Stimulated activated memory B cell treated with anti-CD40 and anti-IgM and Interleukin-4, amounts not matched to agents 10 μg/mL and 1 μg/mL and 100 μg/mL, for 72 hours (primary cell): ENCODE data around the gene SLC4A8.

Experiments
- ATAC-seq: fragments of 150-1000 bp; cut with Tn5 transposase; 2 replicates; pipeline ENCODE4 v1.10.0; 2021
- H3K27ac Mint-ChIP-seq: one replicate; pipeline ENCODE4 v1.8.0; 2022; ENCODE audit warnings: mild to moderate bottlenecking, mixed read lengths
- H3K27me3 Mint-ChIP-seq: one replicate; pipeline ENCODE4 v1.8.0; 2022; ENCODE audit warnings: mixed read lengths
- H3K36me3 Mint-ChIP-seq: one replicate; pipeline ENCODE4 v1.8.0; 2022; ENCODE audit warnings: mixed read lengths
- H3K4me1 Mint-ChIP-seq: one replicate; pipeline ENCODE4 v1.8.0; 2022; ENCODE audit warnings: mixed read lengths
- H3K4me3 Mint-ChIP-seq: one replicate; pipeline ENCODE4 v1.8.0; 2022; ENCODE audit warnings: mild to moderate bottlenecking, moderate library complexity, mixed read lengths
- H3K9me3 Mint-ChIP-seq: one replicate; pipeline ENCODE4 v1.8.0; 2022; ENCODE audit warnings: mixed read lengths

Gene SLC4A8

DNA sequence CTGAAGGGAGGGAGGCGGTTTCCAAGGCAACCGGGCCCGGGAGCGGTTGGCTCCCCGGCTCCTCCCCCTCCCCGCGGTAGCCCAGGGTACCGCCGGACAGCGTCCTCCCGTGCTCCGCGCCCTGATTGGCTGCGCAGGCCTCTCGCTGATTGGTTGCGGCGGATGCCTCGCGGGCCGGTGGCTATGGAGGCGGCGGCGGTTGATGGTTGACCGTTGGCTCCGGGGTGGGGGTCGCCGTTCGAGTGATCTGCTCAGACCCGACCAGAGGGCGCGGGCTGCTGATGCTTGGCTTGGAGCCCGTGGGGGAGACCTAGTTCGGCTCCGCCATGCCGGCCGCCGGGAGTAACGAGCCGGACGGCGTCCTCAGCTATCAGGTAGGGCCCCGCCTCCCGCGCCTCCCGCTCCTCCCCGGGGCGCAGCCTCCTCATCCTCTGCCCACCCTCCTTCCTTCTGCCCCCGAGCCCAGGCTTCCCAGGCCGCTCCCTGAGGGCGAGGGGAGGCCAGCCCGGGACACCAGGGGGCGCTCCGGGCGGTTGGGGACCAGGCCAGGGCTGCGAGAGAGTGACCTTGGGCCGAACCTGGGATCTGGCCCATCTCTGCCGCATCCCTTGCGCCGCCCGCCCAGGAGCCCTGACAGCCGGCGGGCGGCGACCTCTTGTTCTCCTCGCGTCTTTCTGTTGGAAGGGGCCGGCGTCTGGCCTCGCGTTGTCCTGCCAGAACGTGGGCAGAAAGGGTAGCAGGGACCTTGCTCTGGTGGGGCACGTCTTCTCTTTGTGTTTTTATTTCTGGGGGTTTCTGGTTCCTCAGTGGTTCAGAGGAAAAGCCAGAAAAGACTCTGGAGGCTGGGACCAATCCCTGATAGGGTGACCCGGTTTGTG is at the start of gene SLC4A8:
SLC4A8 (plus strand) TSS at position 170 of the 878 bp plus-strand sequence; CDS start at position 327, 157 bp downstream.
- Mint-ChIP-seq H3K27ac (peak within 1 kb of the TSS; percentile 56), H3K36me3 (no peaks in the 10 kb centered on the region)

DNA sequence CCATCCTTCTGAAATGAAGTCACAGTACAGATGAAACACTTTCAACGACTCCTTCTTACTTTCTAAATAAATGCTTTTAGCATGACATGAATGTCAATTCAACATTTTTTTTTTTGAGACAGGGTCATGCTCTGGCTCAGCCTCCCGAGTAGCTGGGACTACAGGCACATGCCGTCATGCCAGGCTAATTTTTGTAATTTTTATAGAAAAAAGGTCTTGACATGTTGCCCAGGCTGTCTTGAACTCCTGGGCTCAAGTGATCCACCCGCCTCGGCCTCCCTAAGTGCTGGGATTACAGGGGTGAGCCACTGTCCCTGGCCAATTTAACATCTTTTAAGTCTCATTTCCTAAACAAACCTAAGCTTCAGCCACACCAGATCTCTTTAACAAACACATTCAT is 49.8 kb upstream of the SLC4A8 start:
- Mint-ChIP-seq H3K27ac (no peak overlapping the region), H3K27me3 (no peaks in the 10 kb centered on the region), H3K4me3 (no peak overlapping the region), H3K4me1 (peaks cover 35% of the 10 kb centered on the region), H3K9me3 (no peaks in the 10 kb centered on the region), H3K36me3 (peaks cover 55% of the 10 kb centered on the region)
- ATAC-seq = no peak

More for the DNA sequence above, at the start of gene SLC4A8:
- Mint-ChIP-seq H3K4me3 (peak within 1 kb of the TSS; percentile 82), H3K27me3 (no peaks in the 10 kb centered on the region), H3K4me1 (peaks cover 13% of the 10 kb centered on the region), H3K9me3 (no peaks in the 10 kb centered on the region)
- peak; percentile 96 for ATAC-seq

DNA sequence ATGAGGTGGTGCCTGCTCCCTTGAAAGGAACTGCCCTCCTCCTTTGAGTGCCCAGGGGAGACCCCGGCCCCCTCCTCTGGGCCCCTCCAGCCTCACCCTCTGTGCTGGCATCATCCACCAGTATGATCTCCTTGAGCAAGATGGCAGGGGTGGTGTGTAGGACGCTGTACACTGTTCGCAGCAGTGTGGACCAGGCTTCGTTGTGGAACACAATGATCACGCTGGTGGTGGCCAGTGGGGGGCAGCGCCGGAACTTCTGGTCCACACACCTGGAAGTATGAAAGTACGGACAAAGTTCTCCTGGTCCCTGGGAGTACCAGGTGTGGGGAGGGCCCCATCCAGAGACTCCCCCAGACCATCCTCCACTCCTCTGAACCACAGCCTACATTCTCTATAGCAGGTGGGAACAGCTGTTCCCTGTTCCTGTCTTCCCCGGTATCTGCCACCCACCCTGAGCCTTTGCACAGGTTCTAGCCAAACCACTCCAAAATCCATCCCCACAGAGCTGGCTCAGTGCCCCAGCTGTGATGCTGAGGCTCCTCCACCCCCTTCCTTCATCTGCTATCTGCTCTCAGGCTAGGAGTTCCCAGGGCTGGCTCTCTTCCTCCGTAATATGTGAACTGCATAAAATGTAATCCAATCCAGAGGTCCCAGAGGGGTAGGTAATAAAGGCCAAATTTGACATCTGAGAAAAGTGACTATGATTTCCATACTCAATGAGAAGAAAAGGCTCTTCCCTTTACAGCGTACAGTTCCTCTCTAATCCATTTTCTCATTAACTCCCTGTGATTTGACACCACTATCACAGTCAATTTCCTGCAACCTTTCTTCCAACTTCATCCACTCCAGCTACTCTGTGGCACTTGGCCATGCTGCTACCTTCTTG is 47.3 kb upstream of the SLC4A8 start:
- Mint-ChIP-seq H3K36me3 (peaks cover 68% of the 10 kb centered on the region), H3K27me3 (no peaks in the 10 kb centered on the region), H3K4me3 (no peak overlapping the region), H3K4me1 (peaks cover 33% of the 10 kb centered on the region), H3K9me3 (no peaks in the 10 kb centered on the region), H3K27ac (no peak overlapping the region)
- no peak for ATAC-seq

DNA sequence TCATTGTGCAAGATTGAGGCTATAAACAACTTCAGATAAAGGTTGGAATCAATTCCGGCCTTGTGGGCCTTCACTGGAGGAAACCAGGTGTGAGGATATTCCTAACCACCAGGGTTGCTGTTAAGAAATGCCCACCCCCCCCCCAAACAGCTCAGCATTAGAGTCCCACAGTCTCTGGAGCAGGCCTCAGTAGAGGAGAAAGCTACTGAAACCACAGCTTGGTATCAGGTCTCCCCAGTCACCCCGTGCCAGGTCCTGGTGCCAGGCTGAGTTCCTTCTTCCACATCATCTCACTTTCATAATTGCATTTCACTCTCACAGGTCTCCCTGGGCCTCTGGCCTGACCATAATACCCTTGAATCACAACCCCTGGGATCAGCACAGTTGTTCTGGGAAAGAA is 45.9 kb upstream of the SLC4A8 start:
- H3K27ac Mint-ChIP-seq = no peak overlapping the region
- no peak for ATAC-seq
- H3K4me3 Mint-ChIP-seq = no peak overlapping the region
- H3K9me3 Mint-ChIP-seq = no peaks in the 10 kb centered on the region
- peaks cover 61% of the 10 kb centered on the region for H3K36me3 Mint-ChIP-seq
- H3K4me1 Mint-ChIP-seq = peaks cover 38% of the 10 kb centered on the region
- no peaks in the 10 kb centered on the region for H3K27me3 Mint-ChIP-seq

DNA sequence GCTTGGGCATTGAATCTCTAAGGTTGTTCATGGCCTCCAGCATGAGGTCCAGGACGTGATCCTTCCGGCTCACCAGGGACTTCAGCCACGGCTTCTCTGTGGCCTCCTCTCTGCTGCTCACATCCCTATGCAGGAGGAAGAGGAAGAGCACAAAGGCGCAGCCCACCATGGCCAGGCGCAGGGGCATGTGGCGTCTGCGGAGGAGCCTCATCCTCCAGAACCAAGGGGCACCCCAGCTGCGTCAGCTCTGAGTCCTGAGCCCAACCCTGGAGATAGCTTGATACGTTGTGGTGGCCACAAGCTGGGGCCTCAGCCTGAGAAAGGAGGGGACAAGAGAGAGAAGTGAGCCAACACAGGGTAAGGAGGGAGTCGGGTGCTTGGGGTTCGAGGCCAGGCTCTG is 45.1 kb upstream of the SLC4A8 start:
- Mint-ChIP-seq H3K36me3 (peaks cover 56% of the 10 kb centered on the region), H3K4me3 (no peak overlapping the region), H3K9me3 (no peaks in the 10 kb centered on the region), H3K27me3 (no peaks in the 10 kb centered on the region), H3K27ac (no peak overlapping the region), H3K4me1 (peaks cover 43% of the 10 kb centered on the region)
- no peak for ATAC-seq

DNA sequence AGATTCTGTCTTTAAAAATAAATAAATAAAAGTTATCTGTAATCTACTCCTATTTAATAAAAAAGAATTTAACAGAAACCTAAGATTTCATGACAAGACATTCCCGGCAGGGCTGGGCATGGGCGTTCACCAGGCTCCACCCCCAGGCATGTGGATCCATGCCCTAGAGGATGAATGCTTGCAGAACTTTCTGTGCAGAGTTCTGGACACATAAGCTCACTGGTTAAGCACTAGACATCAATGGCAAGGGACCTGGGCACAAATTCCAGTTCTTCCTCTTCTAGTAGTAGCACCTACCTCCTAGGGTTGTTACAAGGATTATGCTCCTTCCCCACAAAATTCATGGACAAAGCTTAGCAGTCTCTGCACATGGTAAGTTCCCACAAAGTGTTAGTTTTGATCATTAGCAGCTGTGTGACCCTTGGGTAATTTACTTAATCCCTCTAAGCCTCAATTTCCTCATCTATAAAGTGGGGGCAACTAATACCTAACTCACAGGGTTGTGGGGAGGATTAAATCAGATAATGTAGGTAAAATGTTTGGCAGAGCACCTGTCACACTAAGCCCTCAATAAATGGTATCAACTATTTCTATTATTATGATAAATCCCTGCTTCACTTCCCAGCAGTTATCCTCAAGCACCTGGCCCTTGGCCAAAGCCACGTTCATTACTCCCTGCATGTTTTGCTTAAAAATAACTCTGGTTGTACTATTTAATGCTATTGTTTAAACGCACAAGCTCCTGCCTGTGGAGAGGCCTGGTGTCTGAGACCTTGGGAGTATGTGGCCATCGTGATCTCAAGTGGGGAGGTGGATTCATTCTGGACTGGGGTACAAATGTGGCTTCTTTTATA is 43.2 kb upstream of the SLC4A8 start:
- Mint-ChIP-seq H3K4me3 (no peak overlapping the region), H3K4me1 (peaks cover 43% of the 10 kb centered on the region), H3K36me3 (peaks cover 47% of the 10 kb centered on the region), H3K27me3 (no peaks in the 10 kb centered on the region), H3K27ac (no peak overlapping the region), H3K9me3 (no peaks in the 10 kb centered on the region)
- ATAC-seq = no peak

DNA sequence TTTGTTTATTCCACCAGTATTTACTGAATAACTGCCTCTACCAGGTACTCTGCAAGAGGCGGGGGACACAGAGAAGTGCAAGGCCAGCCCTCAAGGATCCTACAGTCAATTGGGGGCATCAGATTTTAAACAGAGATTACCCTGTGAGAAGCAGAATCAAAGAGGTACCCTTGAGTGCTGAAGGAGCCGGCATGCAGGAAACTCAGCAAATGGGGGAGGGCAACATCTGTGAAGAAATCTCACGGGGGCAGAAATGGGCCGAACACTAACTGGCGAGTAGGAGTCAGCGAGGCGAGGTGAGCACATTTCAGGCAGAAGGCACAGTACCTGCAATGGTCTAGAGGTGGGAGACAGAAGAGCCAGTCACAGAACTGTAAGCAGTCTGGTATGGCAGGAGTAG is 42.5 kb upstream of the SLC4A8 start:
- Mint-ChIP-seq H3K27me3 (no peaks in the 10 kb centered on the region), H3K27ac (no peak overlapping the region), H3K4me1 (peaks cover 43% of the 10 kb centered on the region), H3K9me3 (no peaks in the 10 kb centered on the region), H3K4me3 (no peak overlapping the region), H3K36me3 (peaks cover 45% of the 10 kb centered on the region)
- no peak for ATAC-seq

DNA sequence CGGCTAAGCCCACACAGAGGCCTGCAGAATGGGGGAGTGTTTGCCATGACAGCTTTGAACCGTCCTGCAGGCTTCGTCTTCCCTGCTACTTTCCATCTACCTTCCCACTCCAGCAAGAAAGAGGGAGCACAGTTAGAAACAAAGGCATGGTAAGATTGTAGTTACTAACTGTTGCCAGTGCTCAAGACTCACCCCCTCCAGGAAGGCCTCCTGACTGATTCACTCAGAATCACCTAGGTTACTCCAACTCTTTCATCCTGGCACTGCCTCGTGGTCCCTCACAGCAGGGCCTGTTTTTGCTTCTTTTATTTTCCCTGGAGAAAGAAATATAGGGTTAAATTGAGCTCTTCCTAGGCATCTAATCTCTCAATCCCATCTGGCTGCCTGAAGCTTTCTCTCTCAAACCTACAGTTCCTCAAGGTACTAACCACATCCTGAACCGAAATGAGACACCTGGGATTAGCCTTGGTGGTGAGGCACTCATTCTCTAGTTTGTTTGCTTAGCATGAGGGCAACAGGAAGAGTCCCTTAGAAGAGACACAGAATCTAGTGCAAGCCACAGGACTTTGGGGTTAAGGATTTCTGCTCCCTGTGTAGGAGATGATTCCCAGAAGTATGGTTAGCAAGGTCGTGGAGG is 41.2 kb upstream of the SLC4A8 start:
- H3K4me1 Mint-ChIP-seq = peaks cover 41% of the 10 kb centered on the region
- H3K27ac Mint-ChIP-seq = no peak overlapping the region
- peaks cover 34% of the 10 kb centered on the region for H3K36me3 Mint-ChIP-seq
- H3K27me3 Mint-ChIP-seq = no peaks in the 10 kb centered on the region
- no peaks in the 10 kb centered on the region for H3K9me3 Mint-ChIP-seq
- H3K4me3 Mint-ChIP-seq = no peak overlapping the region
- ATAC-seq = no peak

DNA sequence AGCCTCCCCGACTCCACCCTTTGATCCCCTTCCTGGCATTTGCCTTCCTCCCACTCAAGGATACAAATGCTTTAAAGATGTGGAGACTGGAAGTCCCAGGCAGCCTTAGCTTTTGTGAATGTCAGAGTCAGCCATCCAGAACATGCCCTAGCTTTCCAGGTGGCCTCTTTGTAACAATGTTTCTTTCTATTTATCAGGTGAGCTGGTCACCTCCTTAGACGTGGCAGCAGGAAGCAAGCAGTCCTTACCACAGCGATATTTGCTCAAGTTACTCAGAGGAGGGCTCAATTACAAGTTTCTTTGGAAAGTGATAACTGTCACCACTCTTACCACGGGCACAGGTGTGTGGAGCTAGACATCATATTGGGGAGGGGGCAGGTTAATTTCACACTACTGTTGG is 38.3 kb upstream of the SLC4A8 start:
- H3K27me3 Mint-ChIP-seq = no peaks in the 10 kb centered on the region
- peaks cover 64% of the 10 kb centered on the region for H3K4me1 Mint-ChIP-seq
- no peak for ATAC-seq
- H3K27ac Mint-ChIP-seq = no peak overlapping the region
- H3K36me3 Mint-ChIP-seq = peaks cover 11% of the 10 kb centered on the region
- H3K9me3 Mint-ChIP-seq = no peaks in the 10 kb centered on the region
- H3K4me3 Mint-ChIP-seq = no peak overlapping the region

DNA sequence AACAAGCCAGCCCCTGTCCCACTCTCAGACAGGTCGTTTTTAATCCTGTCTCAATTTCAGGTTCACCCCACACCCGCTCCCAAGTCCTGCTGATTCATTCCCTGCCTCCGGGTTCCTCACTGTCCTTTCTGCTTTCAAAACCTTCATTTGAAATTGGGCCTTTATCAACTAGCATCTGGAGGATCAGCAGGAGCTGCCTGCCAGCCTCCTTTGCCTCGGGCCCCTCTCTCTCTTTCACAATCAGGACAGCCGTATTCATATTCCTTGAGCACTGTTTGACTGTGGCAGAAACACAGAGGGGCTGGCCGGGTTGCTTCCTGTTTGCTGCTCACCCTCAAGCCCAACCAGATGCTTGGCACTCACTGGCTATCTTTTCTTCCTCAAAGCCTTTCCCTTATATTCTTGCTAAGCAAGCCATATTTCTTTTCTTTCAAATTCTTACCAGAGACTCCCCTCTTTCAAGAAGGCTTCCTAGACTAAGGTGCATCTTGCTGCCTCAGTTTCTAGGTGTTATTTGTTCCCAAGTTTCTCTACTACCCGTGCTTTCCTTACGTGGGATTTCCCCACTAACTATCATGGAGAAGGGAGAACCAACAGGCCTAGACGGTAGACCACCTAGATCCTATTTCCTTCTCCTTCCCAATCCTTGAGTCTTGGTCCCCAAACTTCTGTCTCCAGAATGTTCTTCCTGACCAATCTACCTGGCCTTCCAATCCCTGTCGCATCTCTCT is 36.4 kb upstream of the SLC4A8 start:
- Mint-ChIP-seq H3K4me1 (peaks cover 55% of the 10 kb centered on the region), H3K9me3 (no peaks in the 10 kb centered on the region), H3K27me3 (no peaks in the 10 kb centered on the region), H3K4me3 (no peak overlapping the region), H3K36me3 (no peaks in the 10 kb centered on the region), H3K27ac (no peak overlapping the region)
- no peak for ATAC-seq

DNA sequence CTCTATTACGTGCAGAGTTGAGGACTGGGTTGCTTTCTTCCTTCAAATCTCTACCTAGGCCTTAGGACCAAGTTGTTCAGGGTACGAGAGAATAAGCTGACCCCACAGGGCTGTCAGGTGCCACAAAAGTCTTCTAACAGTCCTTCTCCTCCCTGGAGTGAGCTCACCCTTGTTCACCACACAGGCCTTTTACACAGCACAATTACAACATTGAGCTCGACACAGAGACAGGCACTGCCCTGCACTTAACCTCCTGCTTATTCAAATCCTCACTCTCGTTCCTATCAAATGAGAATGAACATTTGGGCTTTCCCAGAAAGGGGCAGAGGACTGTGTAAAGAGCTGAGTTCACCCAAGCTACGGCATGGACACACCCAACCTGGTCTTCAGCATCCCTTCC is 35.8 kb upstream of the SLC4A8 start:
- Mint-ChIP-seq H3K36me3 (no peaks in the 10 kb centered on the region), H3K27me3 (no peaks in the 10 kb centered on the region), H3K27ac (peak overlapping the region; percentile 1), H3K9me3 (no peaks in the 10 kb centered on the region), H3K4me1 (peaks cover 55% of the 10 kb centered on the region), H3K4me3 (no peak overlapping the region)
- ATAC-seq = no peak

DNA sequence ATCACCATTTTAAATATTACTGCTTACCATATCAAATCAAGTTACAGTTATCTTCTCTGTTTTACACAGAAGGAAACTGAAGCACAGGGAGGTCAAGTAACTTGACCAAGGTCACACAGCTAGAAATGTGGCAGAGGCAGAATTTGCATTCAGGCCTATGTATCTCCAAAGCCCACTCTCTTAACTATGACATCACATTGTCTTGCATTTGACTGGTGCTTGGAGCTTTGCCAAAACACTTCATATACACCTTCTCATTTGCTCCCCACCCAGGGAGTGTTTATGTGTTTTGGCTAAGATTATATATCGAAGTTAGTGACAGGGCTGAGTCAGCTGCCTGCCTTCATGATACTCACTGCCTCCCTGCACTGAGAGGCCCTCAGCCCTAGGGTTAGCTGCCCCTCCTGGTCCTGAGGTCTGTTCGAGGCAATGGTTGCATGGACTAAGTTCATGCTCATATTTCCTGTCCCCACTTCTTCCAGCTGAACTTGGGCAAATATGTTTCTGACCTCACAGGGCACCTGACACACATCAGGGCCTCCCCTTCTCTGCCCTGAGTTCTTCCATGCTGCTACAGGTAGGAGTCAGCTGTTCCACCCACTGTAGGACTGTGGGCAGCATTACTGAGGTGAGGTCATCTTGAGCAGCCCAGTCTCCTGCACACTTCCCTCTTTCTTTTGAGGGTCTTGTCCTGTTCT is 35.2 kb upstream of the SLC4A8 start:
- Mint-ChIP-seq H3K9me3 (no peaks in the 10 kb centered on the region), H3K4me3 (no peak overlapping the region), H3K36me3 (no peaks in the 10 kb centered on the region), H3K27me3 (no peaks in the 10 kb centered on the region), H3K4me1 (peaks cover 57% of the 10 kb centered on the region), H3K27ac (peak overlapping the region; percentile 1)
- ATAC-seq = peak; percentile 55

DNA sequence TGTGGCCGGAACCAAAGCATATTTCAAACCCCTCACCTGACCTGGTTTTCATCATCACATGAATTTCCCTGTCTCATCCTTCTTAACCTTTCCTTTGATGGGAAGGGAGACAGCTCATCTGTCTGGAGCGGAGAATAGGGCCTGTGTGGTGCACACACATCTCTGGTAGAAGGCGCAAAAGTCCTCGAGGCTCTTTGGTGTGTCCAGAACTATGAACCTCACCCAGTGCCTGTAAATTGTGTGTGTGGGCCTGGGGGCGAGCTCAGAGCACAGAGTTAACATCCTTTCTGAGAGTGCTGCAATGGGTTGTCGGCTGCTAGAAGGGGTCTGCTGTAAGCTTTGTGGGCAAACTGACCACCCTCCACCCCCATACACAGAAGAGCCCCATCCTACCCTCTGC is 34.2 kb upstream of the SLC4A8 start:
- H3K27ac Mint-ChIP-seq = peak overlapping the region; percentile 90
- peak overlapping the region; percentile 94 for H3K4me3 Mint-ChIP-seq
- no peaks in the 10 kb centered on the region for H3K9me3 Mint-ChIP-seq
- H3K36me3 Mint-ChIP-seq = no peaks in the 10 kb centered on the region
- H3K4me1 Mint-ChIP-seq = peaks cover 66% of the 10 kb centered on the region
- no peak for ATAC-seq
- no peaks in the 10 kb centered on the region for H3K27me3 Mint-ChIP-seq
